ENCODE data around the gene NR6A1. TPM values are rescaled to one million over a fixed set of nuclear protein-coding genes. Genes with fewer than 3 reads are reported as not detected.

The NR6A1 gene
- total and polyA plus RNA-seq, 2 of the 8 experiments (the other 6 are each of a cell fraction or from before 2014, with no cell fraction given) = 93.2 to 237 TPM

DNA sequence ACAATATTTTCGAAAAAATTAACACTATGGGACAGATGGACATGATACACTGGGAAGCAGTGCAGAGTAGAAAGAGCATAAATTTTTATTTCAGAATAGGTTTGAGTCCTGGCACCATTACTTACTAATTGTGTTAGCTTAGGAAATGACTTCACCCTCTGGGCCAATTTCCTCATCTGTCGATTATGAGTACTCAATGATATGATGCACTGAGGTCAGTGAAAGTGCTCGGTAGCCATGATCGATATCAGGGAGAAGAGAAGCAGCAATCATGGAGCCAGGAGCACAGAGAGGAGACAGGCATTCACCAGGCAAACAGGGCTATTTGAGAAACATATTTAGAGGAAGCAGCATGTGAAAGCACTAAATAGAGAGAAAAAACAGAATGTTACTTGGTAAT is 29.4 kb downstream of the NR6A1 start:
- Histone ChIP-seq H2AK5ac (ENCODE audit: low read depth, low read length) (no peak overlapping the region), H4K91ac (replicated peaks; ENCODE audit: insufficient read length, low read length) (no peak overlapping the region), H3K79me1 (ENCODE audit: low read depth, low read length) (peaks cover 5% of the 10 kb centered on the region), H3K27ac (ENCODE audit: low read depth, low read length) (no peak overlapping the region), H3K36me3 (ENCODE audit: control insufficient read depth in 2 of 4, insufficient read depth in 4 of 4, low read length in 3 of 4) (0 out of 8 replicates have a peak, but pooled peaks cover 0 to 1% (median 0%) of the 10 kb centered on the region in 4 experiments), H3K23ac (ENCODE audit: insufficient read length) (no peak overlapping the region), H2AFZ (ENCODE audit: low read length) (no peak overlapping the region), H3K79me2 (ENCODE audit: control insufficient read depth in 1 of 2, insufficient read depth in 2 of 2, low read length in 2 of 2) (peaks cover 0 to 86% of the 10 kb centered on the region in 2 experiments; a peak in 3 of 4 replicates), H4K8ac (ENCODE audit: extremely low read depth, insufficient read depth, low read length) (no peak overlapping the region), H2BK12ac (ENCODE audit: low read depth, low read length) (no peak overlapping the region), H2BK15ac (ENCODE audit: low read length) (no peak overlapping the region), H2BK5ac (ENCODE audit: low read depth, low read length) (no peak overlapping the region), H3K14ac (ENCODE audit: insufficient read length) (no peak overlapping the region), H2BK120ac (replicated peaks; ENCODE audit: low read depth, low read length) (no peak overlapping the region), H3K18ac (ENCODE audit: extremely low read depth, low read length) (no peak overlapping the region), H4K5ac (ENCODE audit: insufficient read length, low read depth, low read length) (no peak overlapping the region), H2BK20ac (ENCODE audit: low read length) (no peak overlapping the region), H3K23me2 (ENCODE audit: low read depth, low read length) (no peaks in the 10 kb centered on the region), H3K4me3 (ENCODE audit: extremely low read depth in 1 of 4, insufficient read depth in 2 of 4, low read depth in 3 of 4, low read length in 4 of 4) (no peak overlapping the region), H4K20me1 (replicated peaks in 1 of 2; ENCODE audit: control insufficient read depth in 1 of 2, insufficient read depth in 2 of 2, low read length in 2 of 2) (peaks cover 3 to 4% of the 10 kb centered on the region in 2 experiments), H3K4me2 (ENCODE audit: insufficient read depth in 1 of 2, low read depth in 2 of 2, low read length in 2 of 2) (no peak overlapping the region), H3K56ac (replicated peaks; ENCODE audit: insufficient read length, low read depth, low read length) (no peak overlapping the region), H3K9ac (replicated peaks in 1 of 4; ENCODE audit: extremely low read depth in 1 of 4, low read depth in 3 of 4, low read length in 3 of 4) (no peak overlapping the region), H3K27me3 (replicated peaks in 1 of 4; ENCODE audit: control insufficient read depth in 3 of 4, extremely low read depth in 1 of 4, insufficient read depth in 3 of 4, low read length in 3 of 4) (no peaks in the 10 kb centered on the region), H3K4ac (replicated peaks; ENCODE audit: insufficient read length, low read depth, low read length) (no peak overlapping the region), H3K4me1 (replicated peaks in 1 of 4; ENCODE audit: control insufficient read depth in 3 of 4, insufficient read depth in 4 of 4, low read length in 3 of 4) (peaks cover 0 to 5% (median 0%) of the 10 kb centered on the region in 4 experiments; a peak in 1 of 7 replicates), H3K9me3 (ENCODE audit: insufficient read depth in 2 of 2, low read depth in 1 of 2, low read length in 1 of 2) (no peaks in the 10 kb centered on the region)
- DNase-seq (ENCODE audit: low read depth in 1 of 2, low spot score in 2 of 2) = no peak
- CTCF ChIA-PET (ENCODE audit: partially characterized antibody) = interaction anchor here (1.0 to 3.1 kb wide), 3 partner anchors 8 to 203 kb away, joined by 3 to 9 read pairs (median 4); no protein-coding TSS in a partner anchor
- no peak for FAIRE-seq
- WGBS, 2 experiments (ENCODE audit: extremely low coverage in 1 of 2, insufficient coverage in 1 of 2, insufficient read length in 1 of 2, insufficient replicate concordance in 2 of 2, low coverage in 1 of 2, low lambda C conversion rate in 2 of 2, missing lambda C conversion rate in 1 of 2) = 88% methylated on average over 4 of the region's 4 CpGs; no CpG with 5 or more reads in 1 of the 2 experiments
- TF ChIP-seq CBX8 (IDR thresholded peaks at IDR 0.05; ENCODE audit: borderline replicate concordance, low read depth, low read length) (no peak), GABPA (IDR thresholded peaks at IDR 0.05; ENCODE audit: borderline replicate concordance, insufficient read depth, low read length) (no peak), SIN3A (conservative IDR thresholded peaks at IDR 0.05 in 1 of 2, IDR thresholded peaks at IDR 0.05 in 1 of 2; ENCODE audit: low read depth in 1 of 2, low read length in 2 of 2) (no peak), TBP (IDR thresholded peaks at IDR 0.05; ENCODE audit: low read depth, low read length) (no peak), HDAC6 (IDR thresholded peaks at IDR 0.05; ENCODE audit: low read depth, low read length) (no peak), SIX5 (IDR thresholded peaks at IDR 0.05; ENCODE audit: low read depth, low read length) (no peak), CHD2 (IDR thresholded peaks at IDR 0.05; ENCODE audit: low read length) (no peak), SRF (IDR thresholded peaks at IDR 0.05; ENCODE audit: low read depth, low read length) (no peak), POU5F1 (IDR thresholded peaks at IDR 0.05; ENCODE audit: low read depth, low read length) (no peak), CHD1 (IDR thresholded peaks at IDR 0.05; ENCODE audit: low read depth, low read length) (no peak), SP4 (IDR thresholded peaks at IDR 0.05; ENCODE audit: low read length) (no peak), CBX5 (IDR thresholded peaks at IDR 0.05; ENCODE audit: low read depth, low read length) (no peak), BRCA1 (IDR thresholded peaks at IDR 0.05; ENCODE audit: low read depth, low read length) (no peak)
- POLR2A ChIA-PET (ENCODE audit: partially characterized antibody) = interaction anchor here (1.0 to 1.8 kb wide), 2 partner anchors 9 to 20 kb away, joined by 3 to 4 read pairs; no protein-coding TSS in a partner anchor

Measured in H1 (cell line).